Left renal cortex interstitium (tissue), 4 donors: ENCODE results near the gene TPK1. TPM values are rescaled to one million over a fixed set of nuclear protein-coding genes. Genes with fewer than 3 reads are reported as not detected.

ENCODE experiments used
- DNase-seq, 4 donors: peaks; one replicate each; pipeline ENCODE4 v3.0.0-alpha.2; 2013; ENCODE audit warnings: low read depth in 4 of 4, low spot score in 2 of 4, missing footprints in 1 of 4
- polyA plus RNA-seq, 4 donors: library from polyadenylated mRNA; unstranded; fragments of 120-200 nt; gene quantifications; one replicate each; pipeline ENCODE4 v1.2.1, GENCODE V29; 2013; ENCODE audit not compliant: insufficient read length in 4 of 4

Gene TPK1
- polyA plus RNA-seq, 4 donors, result 8.9 to 9.4 (median 9.2) TPM

GRCh38 chr7:144547888-144548287, 288.0 kb downstream of the TPK1 start:
- no peak for DNase-seq

- no peak for DNase-seq
Observed at GRCh38 chr7:144546782-144547181, 289.1 kb downstream of the TPK1 start.

GRCh38 chr7:144545330-144545729, 290.5 kb downstream of the TPK1 start:
- no peak for DNase-seq

- DNase-seq, result no peak
Observed at GRCh38 chr7:144534655-144535395, 301.0 kb downstream of the TPK1 start.

- DNase-seq, result no peak
Observed at GRCh38 chr7:144534196-144534595, 301.7 kb downstream of the TPK1 start.

- DNase-seq, result no peak
Observed at GRCh38 chr7:144531181-144531580, 304.7 kb downstream of the TPK1 start.

GRCh38 chr7:144529269-144529926, 306.5 kb downstream of the TPK1 start:
- DNase-seq, result no peak

- no peak for DNase-seq
Observed at GRCh38 chr7:144528536-144529045, 307.3 kb downstream of the TPK1 start.

- peak in 3 of 4 donors; percentile 76 to 78 (median 77) for DNase-seq
Observed at GRCh38 chr7:144527051-144527471, 308.8 kb downstream of the TPK1 start.

GRCh38 chr7:144525956-144526355, 309.9 kb downstream of the TPK1 start:
- no peak for DNase-seq

GRCh38 chr7:144524271-144524670, 311.6 kb downstream of the TPK1 start:
- DNase-seq, result no peak

- no peak for DNase-seq
Observed at GRCh38 chr7:144523621-144524020, 312.2 kb downstream of the TPK1 start.

- no peak for DNase-seq
Observed at GRCh38 chr7:144519925-144520324, 315.9 kb downstream of the TPK1 start.

GRCh38 chr7:144518360-144518759, 317.5 kb downstream of the TPK1 start:
- no peak for DNase-seq

GRCh38 chr7:144517749-144518148, 318.1 kb downstream of the TPK1 start:
- no peak for DNase-seq

- no peak for DNase-seq
Observed at GRCh38 chr7:144516729-144517525, 318.9 kb downstream of the TPK1 start.

GRCh38 chr7:144513334-144513733, 322.5 kb downstream of the TPK1 start:
- no peak for DNase-seq

- DNase-seq, result no peak
Observed at GRCh38 chr7:144510621-144511020, 325.2 kb downstream of the TPK1 start.

- DNase-seq, result no peak
Observed at GRCh38 chr7:144508702-144509101, 327.2 kb downstream of the TPK1 start.

- no peak for DNase-seq
Observed at GRCh38 chr7:144503215-144503614, 332.6 kb downstream of the TPK1 start.

- no peak for DNase-seq
Observed at GRCh38 chr7:144500225-144500624, 335.6 kb downstream of the TPK1 start.
